GM18511 (cell line): ENCODE measurements around the gene CDKN2A.
A peak's percentile ranks its signal among the peaks of the same experiment; 100 is the strongest.

Experiments
- ATAC-seq: cut with Tn5 transposase; IDR thresholded peaks from one replicate; pipeline ENCODE4 v1.9.1; 2021; ENCODE audit warnings: mild to moderate bottlenecking, moderate library complexity; ENCODE audit not compliant: unreplicated experiment

The CDKN2A gene

GRCh38 chr9:21945606-21946005 is 48.6 kb downstream of the CDKN2A start:
- no peak for ATAC-seq

GRCh38 chr9:21943464-21943863 is 50.7 kb downstream of the CDKN2A start:
- peak; percentile 52 for ATAC-seq

- ATAC-seq, result no peak
These were observed 52.7 kb downstream of the CDKN2A start for GRCh38 chr9:21941337-21941995.

- ATAC-seq, result no peak
These were observed 58.0 kb downstream of the CDKN2A start for GRCh38 chr9:21936161-21936560.

GRCh38 chr9:21935631-21936030 is 58.6 kb downstream of the CDKN2A start:
- ATAC-seq, result no peak

- ATAC-seq, result no peak
These were observed 60.3 kb downstream of the CDKN2A start for GRCh38 chr9:21933865-21934264.

GRCh38 chr9:21933281-21933680 is 60.9 kb downstream of the CDKN2A start:
- no peak for ATAC-seq

GRCh38 chr9:21931428-21931827 is 62.8 kb downstream of the CDKN2A start:
- no peak for ATAC-seq

- ATAC-seq, result no peak
These were observed 66.4 kb downstream of the CDKN2A start for GRCh38 chr9:21927752-21928151.

- ATAC-seq, result no peak
These were observed 70.5 kb downstream of the CDKN2A start for GRCh38 chr9:21923694-21924093.

- peak; percentile 94 for ATAC-seq
These were observed 74.5 kb downstream of the CDKN2A start for GRCh38 chr9:21919377-21920362.
